Chondrocyte (in vitro differentiated cells): ENCODE data around the gene RASGRP3. TPM values are rescaled to one million over a fixed set of nuclear protein-coding genes. Genes with fewer than 3 reads are reported as not detected.
A peak's percentile ranks its signal among the peaks of the same experiment; 100 is the strongest.

Experiments used
- DNase-seq: peaks from one replicate; pipeline ENCODE4 v3.0.0; 2021; ENCODE audit warnings: mixed read lengths, low spot score
- H3K27ac Mint-ChIP-seq: one replicate; pipeline ENCODE4 v1.8.0; 2021; ENCODE audit warnings: mild to moderate bottlenecking, moderate library complexity, mixed read lengths; ENCODE audit not compliant: unreplicated experiment
- H3K27me3 Mint-ChIP-seq: 2 replicates; pipeline ENCODE4 v1.8.0; 2021; ENCODE audit warnings: low read depth, mixed read lengths
- H3K36me3 Mint-ChIP-seq: 2 replicates; pipeline ENCODE4 v1.8.0; 2021; ENCODE audit warnings: low read depth, mixed read lengths
- H3K4me1 Mint-ChIP-seq: 2 replicates; pipeline ENCODE4 v1.8.0; 2021; ENCODE audit warnings: low read depth, mild to moderate bottlenecking, mixed read lengths
- H3K4me3 Mint-ChIP-seq: one replicate; pipeline ENCODE4 v1.8.0; 2021; ENCODE audit warnings: mild to moderate bottlenecking, moderate library complexity, mixed read lengths; ENCODE audit not compliant: unreplicated experiment
- H3K9me3 Mint-ChIP-seq: 2 replicates; pipeline ENCODE4 v1.8.0; 2021; ENCODE audit warnings: low read depth, mixed read lengths
- CTCF ChIP-seq: fragments of 200-600 bp; sonication (generic); IDR thresholded peaks from 2 replicates; pipeline ENCODE4 v1.5.0; 2021; ENCODE audit warnings: antibody characterized with exemption, mild to moderate bottlenecking, moderate library complexity
- total RNA-seq: library from RNA; stranded (reverse); gene quantifications from 3 replicates; pipeline ENCODE4 v1.2.1, GENCODE V29; 2021

RASGRP3 gene
- total RNA-seq, 1 donor from 2014 or later = 3.0 TPM

DNA sequence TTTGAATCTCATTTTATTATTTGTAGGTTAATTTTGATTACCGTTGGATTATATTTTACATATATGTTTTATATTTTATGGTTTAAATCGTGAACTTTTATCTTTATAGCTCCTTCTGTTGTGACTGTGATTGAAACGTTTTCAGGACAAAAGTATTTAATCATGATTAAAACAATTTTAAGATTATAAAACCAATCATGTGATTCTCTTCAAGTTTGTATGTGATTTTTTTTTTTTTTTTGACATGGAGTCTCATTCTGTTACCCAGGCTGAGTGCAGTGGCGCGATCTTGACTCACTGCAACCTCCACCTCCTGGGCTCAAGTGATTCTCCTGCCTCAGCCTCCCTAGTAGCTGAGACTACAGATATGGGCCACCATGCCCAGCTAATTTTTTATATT, 7.2 kb upstream of the RASGRP3 start:
- no peak for DNase-seq
- Mint-ChIP-seq H3K4me1 (no peaks in the 10 kb centered on the region), H3K36me3 (peaks cover 2% of the 10 kb centered on the region), H3K27me3 (no peaks in the 10 kb centered on the region), H3K27ac (no peak overlapping the region), H3K4me3 (no peak overlapping the region), H3K9me3 (no peaks in the 10 kb centered on the region)
- TF ChIP-seq CTCF = no peak

DNA sequence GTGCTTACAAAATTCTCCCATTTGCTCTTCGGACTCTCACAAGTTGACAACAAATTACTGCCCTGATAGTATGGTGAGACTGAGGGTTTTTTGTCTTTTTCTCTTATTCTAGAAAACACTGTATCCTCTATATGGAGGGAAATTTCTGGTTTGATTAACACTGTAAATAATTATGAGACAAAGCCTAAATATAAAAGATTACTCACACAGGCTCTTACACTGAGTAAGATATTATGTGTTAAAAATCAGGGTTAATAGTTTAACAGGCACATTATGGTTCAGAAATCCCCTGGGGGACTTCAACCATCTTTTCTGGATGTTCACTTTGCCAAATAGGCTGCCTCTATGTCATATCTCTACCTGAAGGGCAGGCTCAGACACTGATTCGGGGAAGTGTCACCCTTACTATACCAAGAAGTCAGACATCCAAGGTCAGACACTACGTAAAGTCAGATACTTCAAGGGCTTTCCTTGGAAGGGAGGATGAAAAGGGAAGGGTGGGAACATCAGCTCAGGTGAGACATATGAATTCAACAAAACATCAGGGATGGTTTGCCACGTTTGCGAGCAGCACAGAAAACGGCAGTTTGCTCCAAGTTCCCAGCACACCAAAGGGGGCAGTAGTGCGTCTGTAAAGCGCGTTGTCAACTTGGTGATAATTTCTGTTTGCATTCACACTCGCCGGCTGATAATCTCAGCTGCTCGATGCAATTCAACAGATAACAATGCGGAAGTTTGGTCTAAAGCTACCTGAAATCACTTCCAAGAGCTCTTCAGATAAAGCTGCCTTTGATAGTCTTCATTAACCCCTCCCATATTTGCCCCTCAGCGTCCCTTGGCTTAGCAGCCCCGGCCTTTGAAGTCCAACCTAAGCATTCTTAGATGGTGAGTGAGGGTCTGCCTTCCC, 972 bp upstream of the RASGRP3 start:
- Mint-ChIP-seq H3K36me3 (peaks cover 2% of the 10 kb centered on the region), H3K4me1 (peaks cover 27% of the 10 kb centered on the region), H3K27me3 (no peaks in the 10 kb centered on the region), H3K4me3 (peak overlapping the region; percentile 87), H3K9me3 (no peaks in the 10 kb centered on the region), H3K27ac (peak overlapping the region; percentile 98)
- peak; percentile 91 for TF ChIP-seq CTCF
- no peak for DNase-seq

GRCh38 chr2:33476793-33477190, 343 bp downstream of the RASGRP3 start:
- peak overlapping the region; percentile 98 for H3K27ac Mint-ChIP-seq
- H3K27me3 Mint-ChIP-seq = no peaks in the 10 kb centered on the region
- H3K9me3 Mint-ChIP-seq = no peaks in the 10 kb centered on the region
- TF ChIP-seq CTCF = no peak
- no peak for DNase-seq
- H3K36me3 Mint-ChIP-seq = peaks cover 4% of the 10 kb centered on the region
- H3K4me3 Mint-ChIP-seq = peak overlapping the region; percentile 87
- peaks cover 31% of the 10 kb centered on the region for H3K4me1 Mint-ChIP-seq

GRCh38 chr2:33477473-33478468, 1.3 kb downstream of the RASGRP3 start:
- Mint-ChIP-seq H3K4me3 (peak overlapping the region; percentile 53), H3K27ac (peak overlapping the region; percentile 6), H3K36me3 (peaks cover 4% of the 10 kb centered on the region), H3K9me3 (no peaks in the 10 kb centered on the region), H3K27me3 (no peaks in the 10 kb centered on the region), H3K4me1 (peaks cover 37% of the 10 kb centered on the region)
- no peak for TF ChIP-seq CTCF
- DNase-seq = no peak
